NCI-H2029 treated with DMSO at 0.1 percent for 48 hours (cell line): ENCODE measurements around the gene LTO1.

Experiments
- DNase-seq: peaks from one replicate; lab custom pipeline; 2025; lab: John Stamatoyannopoulos, UW

The LTO1 gene

GRCh38 chr11:69645801-69646492 is 29.2 kb downstream of the LTO1 start:
- DNase-seq, result peak; percentile 22

GRCh38 chr11:69644962-69645675 is 30.0 kb downstream of the LTO1 start:
- no peak for DNase-seq

DNA sequence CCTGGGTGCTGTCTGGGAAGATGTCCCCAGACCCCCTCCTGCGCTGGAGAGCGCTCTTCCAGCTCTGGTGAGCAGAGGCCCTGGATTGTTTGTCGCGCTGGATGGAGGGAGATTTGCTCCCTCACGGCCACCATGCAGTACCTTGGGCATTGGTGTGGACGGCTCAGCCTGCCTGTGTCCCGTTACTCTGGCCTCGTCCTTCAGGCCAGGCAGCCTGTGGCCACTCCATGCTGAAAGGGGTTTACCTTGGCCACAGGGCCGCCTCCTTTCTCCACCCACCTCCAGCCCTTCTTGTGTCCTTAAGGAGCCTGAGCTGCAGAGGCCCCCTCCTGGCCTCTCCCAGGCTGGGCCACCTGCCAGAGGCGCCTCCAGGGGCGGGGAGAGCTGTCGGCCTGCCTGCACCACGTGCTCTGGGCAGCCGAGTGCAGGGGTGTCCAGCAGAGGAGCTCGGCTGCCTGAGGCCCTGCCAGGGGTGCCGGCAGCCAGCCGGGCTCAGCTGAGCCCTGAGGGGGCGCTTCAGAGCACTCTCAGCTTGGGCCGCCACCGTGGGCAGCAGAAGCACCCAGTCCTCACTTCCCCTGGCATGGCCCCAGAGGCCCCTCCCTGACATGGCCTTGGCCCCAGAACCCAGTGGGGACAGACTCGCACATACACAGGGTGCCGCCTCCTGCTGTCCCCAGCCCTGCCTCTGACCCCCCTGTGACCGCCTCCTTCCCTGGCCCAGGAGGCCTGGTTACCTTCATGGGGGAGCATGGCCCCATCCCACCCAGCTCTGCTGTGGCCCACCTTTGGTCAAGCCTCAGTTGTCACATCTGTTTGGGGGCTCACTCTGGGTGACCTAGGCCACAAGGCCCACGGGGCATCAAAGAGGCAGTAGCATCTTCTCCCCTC is 30.8 kb downstream of the LTO1 start:
- no peak for DNase-seq

- DNase-seq, result no peak
Observed at GRCh38 chr11:69643646-69644045, 31.5 kb downstream of the LTO1 start.

- no peak for DNase-seq
Observed at GRCh38 chr11:69642913-69643632, 32.1 kb downstream of the LTO1 start.

- DNase-seq, result no peak
Observed at GRCh38 chr11:69642549-69642912, 32.6 kb downstream of the LTO1 start.

GRCh38 chr11:69641681-69642548 is 33.2 kb downstream of the LTO1 start:
- DNase-seq, result no peak

GRCh38 chr11:69640995-69641581 is 34.1 kb downstream of the LTO1 start, which contains the start of gene CCND1:
Gene CCND1, plus strand, starts transcription at chr11:69641156. Its CDS starts 158 bp downstream, at chr11:69641314.
- no peak for DNase-seq

DNA sequence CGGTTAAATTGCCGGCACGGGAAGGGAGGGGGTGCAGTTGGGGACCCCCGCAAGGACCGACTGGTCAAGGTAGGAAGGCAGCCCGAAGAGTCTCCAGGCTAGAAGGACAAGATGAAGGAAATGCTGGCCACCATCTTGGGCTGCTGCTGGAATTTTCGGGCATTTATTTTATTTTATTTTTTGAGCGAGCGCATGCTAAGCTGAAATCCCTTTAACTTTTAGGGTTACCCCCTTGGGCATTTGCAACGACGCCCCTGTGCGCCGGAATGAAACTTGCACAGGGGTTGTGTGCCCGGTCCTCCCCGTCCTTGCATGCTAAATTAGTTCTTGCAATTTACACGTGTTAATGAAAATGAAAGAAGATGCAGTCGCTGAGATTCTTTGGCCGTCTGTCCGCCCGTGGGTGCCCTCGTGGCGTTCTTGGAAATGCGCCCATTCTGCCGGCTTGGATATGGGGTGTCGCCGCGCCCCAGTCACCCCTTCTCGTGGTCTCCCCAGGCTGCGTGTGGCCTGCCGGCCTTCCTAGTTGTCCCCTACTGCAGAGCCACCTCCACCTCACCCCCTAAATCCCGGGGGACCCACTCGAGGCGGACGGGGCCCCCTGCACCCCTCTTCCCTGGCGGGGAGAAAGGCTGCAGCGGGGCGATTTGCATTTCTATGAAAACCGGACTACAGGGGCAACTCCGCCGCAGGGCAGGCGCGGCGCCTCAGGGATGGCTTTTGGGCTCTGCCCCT is 34.7 kb downstream of the LTO1 start:
- DNase-seq, result no peak

DNA sequence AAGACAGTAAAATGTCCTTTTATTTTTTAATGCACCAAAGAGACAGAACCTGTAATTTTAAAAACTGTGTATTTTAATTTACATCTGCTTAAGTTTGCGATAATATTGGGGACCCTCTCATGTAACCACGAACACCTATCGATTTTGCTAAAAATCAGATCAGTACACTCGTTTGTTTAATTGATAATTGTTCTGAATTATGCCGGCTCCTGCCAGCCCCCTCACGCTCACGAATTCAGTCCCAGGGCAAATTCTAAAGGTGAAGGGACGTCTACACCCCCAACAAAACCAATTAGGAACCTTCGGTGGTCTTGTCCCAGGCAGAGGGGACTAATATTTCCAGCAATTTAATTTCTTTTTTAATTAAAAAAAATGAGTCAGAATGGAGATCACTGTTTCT is 35.3 kb downstream of the LTO1 start:
- DNase-seq, result no peak

DNA sequence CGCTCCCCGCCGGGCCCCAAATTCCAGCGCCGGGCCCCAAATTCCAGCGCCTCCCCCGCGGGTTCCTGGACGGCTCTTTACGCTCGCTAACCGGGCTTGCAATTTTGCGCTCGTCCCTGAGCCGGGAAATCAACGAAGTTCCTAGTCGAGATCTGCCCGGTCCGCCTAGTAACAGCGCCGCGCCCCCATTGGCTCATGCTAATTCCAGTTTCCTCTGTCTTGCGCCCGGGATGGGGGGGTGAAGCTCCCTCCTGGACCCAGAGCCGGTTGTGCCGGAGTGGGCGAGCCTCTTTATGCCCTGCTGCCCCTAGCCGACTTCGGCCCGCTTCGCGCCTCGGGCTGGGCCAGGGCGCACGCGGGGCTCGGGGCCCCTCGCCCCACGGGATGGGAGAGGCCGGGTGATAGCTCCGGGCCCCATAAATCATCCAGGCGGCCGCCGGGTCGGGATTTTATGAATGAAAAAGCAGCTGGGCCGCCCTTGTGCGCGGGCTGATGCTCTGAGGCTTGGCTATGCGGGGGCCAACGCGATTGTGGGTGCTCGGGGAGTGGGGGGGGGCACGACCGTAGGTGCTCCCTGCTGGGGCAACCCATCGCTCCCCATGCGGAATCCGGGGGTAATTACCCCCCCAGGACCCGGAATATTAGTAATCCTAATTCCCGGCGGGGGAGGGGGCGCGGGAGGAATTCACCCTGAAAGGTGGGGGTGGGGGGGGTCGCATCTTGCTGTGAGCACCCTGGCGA is 36.0 kb downstream of the LTO1 start:
- DNase-seq, result peak; percentile 34

GRCh38 chr11:69637941-69638871 is 36.9 kb downstream of the LTO1 start:
- no peak for DNase-seq

DNA sequence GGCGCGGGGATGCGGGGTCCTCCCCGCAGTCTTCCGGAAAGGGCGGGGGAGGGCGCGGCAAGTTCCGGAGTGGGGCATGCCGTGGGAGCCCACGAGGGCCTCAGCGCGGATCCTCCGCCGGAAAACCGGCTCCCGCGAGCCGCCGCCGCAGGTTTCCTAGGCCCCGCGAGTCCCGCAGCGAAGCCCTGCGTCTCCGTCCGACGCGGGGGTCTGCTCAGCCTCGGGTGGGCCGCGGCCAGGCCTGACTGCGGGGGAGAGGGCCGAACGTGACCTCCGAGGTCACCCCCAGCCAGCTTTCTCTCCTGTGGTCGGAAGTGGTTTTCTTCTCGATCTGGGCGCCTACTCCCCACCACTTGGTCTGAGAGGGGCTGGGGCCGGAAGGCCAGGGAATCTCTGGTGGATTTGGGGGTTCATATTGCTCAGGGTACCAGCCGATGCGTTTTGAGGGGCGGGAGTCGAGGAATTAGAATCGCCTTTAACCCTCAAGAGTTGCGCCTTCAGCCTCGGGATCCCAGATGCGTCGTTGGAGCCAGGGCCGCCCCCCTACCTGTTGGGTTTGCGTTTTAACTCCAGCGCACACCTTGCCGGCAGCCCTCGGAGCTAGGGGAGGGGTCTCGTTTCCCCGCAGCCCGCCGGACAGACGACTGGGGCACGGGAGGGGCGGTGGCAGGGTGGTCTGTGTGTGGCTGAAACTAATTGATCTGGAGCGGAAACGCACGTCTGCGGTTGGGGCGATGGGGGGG is 37.8 kb downstream of the LTO1 start:
- DNase-seq, result no peak

GRCh38 chr11:69636512-69637197 is 38.5 kb downstream of the LTO1 start:
- no peak for DNase-seq

DNA sequence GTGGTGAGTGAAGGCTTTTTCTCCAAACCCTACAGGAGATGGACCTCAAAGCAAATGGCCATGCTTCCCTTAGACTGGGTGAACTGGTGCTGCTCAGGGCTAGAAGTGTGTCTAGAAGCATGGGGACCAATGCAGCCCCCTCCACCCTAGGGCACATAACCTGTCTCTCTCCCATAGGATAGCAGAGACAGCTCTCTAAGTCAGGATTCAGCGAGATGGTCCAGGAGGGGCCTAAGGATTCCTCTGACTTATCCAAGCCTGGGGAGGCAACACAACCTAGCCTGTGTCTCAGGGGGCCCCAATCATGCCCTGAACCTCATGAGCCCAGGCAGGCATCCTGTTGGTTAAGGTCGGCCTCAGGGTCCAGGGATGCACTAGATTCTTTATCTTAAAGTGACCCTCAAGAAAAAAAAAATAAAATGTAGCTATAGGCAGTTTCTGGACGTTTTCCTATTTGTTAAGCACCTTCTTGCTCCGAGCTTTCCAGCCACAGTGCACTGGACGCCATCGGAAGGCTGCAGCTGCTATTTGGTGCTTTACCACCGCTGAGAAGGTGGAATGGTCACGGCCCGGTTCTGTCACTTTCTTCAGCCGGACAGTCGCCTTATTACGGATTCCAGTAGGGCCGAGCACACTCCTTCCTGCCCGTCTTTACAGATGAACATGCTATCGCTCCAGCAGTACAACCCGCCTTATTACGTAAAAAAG is 39.2 kb downstream of the LTO1 start:
- no peak for DNase-seq

GRCh38 chr11:69635195-69635594 is 40.0 kb downstream of the LTO1 start:
- no peak for DNase-seq
